SU-DHL-6 (cell line): ENCODE results near the gene ALS2CL.

Experiments
- H2AFZ ChIP-seq: fragments of 200-600 bp; sonication (generic); 2 replicates; pipeline ENCODE4 v1.6.1; 2014; ENCODE audit warnings: low read depth, mild to moderate bottlenecking, moderate library complexity, mixed read lengths, antibody characterized with exemption, low read length; ENCODE audit not compliant: severe bottlenecking
- H3F3A ChIP-seq: fragments of 200-600 bp; shearing (Covaris generic); 2 replicates; pipeline ENCODE4 v1.6.0; 2016; ENCODE audit warnings: antibody characterized with exemption, mild to moderate bottlenecking; ENCODE audit not compliant: insufficient read depth
- H3K27ac ChIP-seq: fragments of 200-600 bp; sonication (generic); 2 replicates; pipeline ENCODE4 v1.5.1; 2016; ENCODE audit warnings: low read depth, mild to moderate bottlenecking, low read length, moderate library complexity, mixed read lengths
- H3K27me3 ChIP-seq: fragments of 200-600 bp; sonication (generic), shearing (Covaris generic); 2 replicates; pipeline ENCODE4 v1.6.0; 2014; ENCODE audit warnings: mild to moderate bottlenecking, low read length
- H3K36me3 ChIP-seq: fragments of 200-600 bp; sonication (generic); 2 replicates; pipeline ENCODE4 v1.6.1; 2014; ENCODE audit warnings: mild to moderate bottlenecking, low read length, mixed read lengths
- H3K4me2 ChIP-seq: fragments of 300-600, 200-600 bp; shearing (Covaris generic), sonication (generic); 2 replicates; pipeline ENCODE4 v1.6.0; 2014; ENCODE audit warnings: low read length, low read depth, mild to moderate bottlenecking; ENCODE audit not compliant: poor library complexity, severe bottlenecking
- H3K4me3 ChIP-seq: fragments of 200-600 bp; sonication (generic); 2 replicates; pipeline ENCODE4 v1.5.1; 2014; ENCODE audit warnings: antibody characterized with exemption, low read length, mild to moderate bottlenecking, mixed read lengths; ENCODE audit not compliant: insufficient read depth, poor library complexity, severe bottlenecking
- H3K79me2 ChIP-seq: fragments of 200-600 bp; sonication (generic); 2 replicates; pipeline ENCODE4 v1.6.1; 2014; ENCODE audit warnings: mild to moderate bottlenecking, low read length, moderate library complexity; ENCODE audit not compliant: insufficient read depth
- H3K9ac ChIP-seq: fragments of 200-600 bp; sonication (generic); 2 replicates; pipeline ENCODE4 v1.7.0; 2014; ENCODE audit warnings: mild to moderate bottlenecking, low read length
- H3K9me2 ChIP-seq: fragments of 200-600 bp; sonication (generic); replicated peaks from 2 replicates; pipeline ENCODE4 v1.6.1; 2014; ENCODE audit warnings: low read length; ENCODE audit not compliant: insufficient read depth
- H3K9me3 ChIP-seq: fragments of 200-600 bp; sonication (generic); 2 replicates; pipeline ENCODE4 v1.6.1; 2014; ENCODE audit warnings: low read length, mixed read lengths; ENCODE audit not compliant: insufficient read depth
- H4K20me1 ChIP-seq: fragments of 200-600 bp; sonication (generic); 2 replicates; pipeline ENCODE4 v1.6.1; 2014; ENCODE audit warnings: low read depth, mild to moderate bottlenecking, antibody characterized with exemption, low read length, moderate library complexity, mixed read lengths
- CTCF ChIP-seq: fragments of 200-600 bp; sonication (generic); IDR thresholded peaks from one replicate; pipeline ENCODE4 v1.5.1; 2017; ENCODE audit warnings: antibody characterized with exemption, mild to moderate bottlenecking, low read length, moderate library complexity; ENCODE audit not compliant: insufficient read depth, poor library complexity, severe bottlenecking
- EZH2phosphoT487 ChIP-seq: fragments of 200-600 bp; sonication (generic), shearing (Covaris generic); conservative IDR thresholded peaks from 2 replicates; pipeline ENCODE4 v1.6.1; 2018; ENCODE audit warnings: mild to moderate bottlenecking, antibody characterized with exemption, low read length, moderate library complexity, mixed read lengths

The ALS2CL gene

GRCh38 chr3:46642971-46643370, 50.5 kb downstream of the ALS2CL start:
- Histone ChIP-seq H3K9ac (no peak overlapping the region), H3K9me3 (no peaks in the 10 kb centered on the region), H3K79me2 (no peaks in the 10 kb centered on the region), H3K4me2 (no peak overlapping the region), H3F3A (no peaks in the 10 kb centered on the region), H3K9me2 (no peaks in the 10 kb centered on the region), H3K4me3 (no peak overlapping the region), H3K36me3 (no peaks in the 10 kb centered on the region), H3K27ac (no peak overlapping the region), H2AFZ (no peak overlapping the region), H3K27me3 (no peaks in the 10 kb centered on the region), H4K20me1 (no peaks in the 10 kb centered on the region)
- TF ChIP-seq EZH2phosphoT487 (no peak), CTCF (no peak)

DNA sequence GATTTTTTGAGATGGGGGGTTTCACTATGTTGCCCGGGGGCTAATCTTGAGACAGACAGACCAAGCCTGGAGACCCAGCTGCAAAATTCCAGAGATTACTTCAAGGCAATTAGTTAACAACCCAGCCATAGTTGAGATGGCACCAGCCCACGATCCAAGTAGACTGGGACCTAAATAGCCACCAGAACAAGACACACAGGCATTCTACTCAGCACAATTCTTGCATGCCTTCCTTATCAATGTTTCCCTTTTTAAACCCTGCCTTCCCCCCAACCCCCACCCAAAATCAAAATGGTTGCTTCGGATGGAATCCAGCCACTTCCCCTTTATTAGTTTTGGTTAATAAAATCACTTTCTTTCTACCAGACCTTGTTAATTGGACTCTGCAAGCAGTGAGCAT, 52.6 kb downstream of the ALS2CL start:
- Histone ChIP-seq H3K9me3 (no peaks in the 10 kb centered on the region), H3K4me2 (no peak overlapping the region), H4K20me1 (no peaks in the 10 kb centered on the region), H3K4me3 (no peak overlapping the region), H3K36me3 (no peaks in the 10 kb centered on the region), H3F3A (no peaks in the 10 kb centered on the region), H3K27me3 (no peaks in the 10 kb centered on the region), H3K79me2 (no peaks in the 10 kb centered on the region), H3K9me2 (no peaks in the 10 kb centered on the region), H2AFZ (no peak overlapping the region), H3K27ac (no peak overlapping the region), H3K9ac (no peak overlapping the region)
- no peak for TF ChIP-seq EZH2phosphoT487
- no peak for TF ChIP-seq CTCF

- H3K36me3 ChIP-seq: no peaks in the 10 kb centered on the region
- H3K9me3 ChIP-seq: no peaks in the 10 kb centered on the region
- H2AFZ ChIP-seq: no peak overlapping the region
- H3K9ac ChIP-seq: no peak overlapping the region
- H3K79me2 ChIP-seq: no peaks in the 10 kb centered on the region
- H4K20me1 ChIP-seq: no peaks in the 10 kb centered on the region
- H3F3A ChIP-seq: no peaks in the 10 kb centered on the region
- no peak overlapping the region for H3K4me3 ChIP-seq
- H3K4me2 ChIP-seq: no peak overlapping the region
- H3K27me3 ChIP-seq: no peaks in the 10 kb centered on the region
- no peaks in the 10 kb centered on the region for H3K9me2 ChIP-seq
- TF ChIP-seq EZH2phosphoT487 (no peak), CTCF (no peak)
- no peak overlapping the region for H3K27ac ChIP-seq
Observed at GRCh38 chr3:46639221-46639620, 54.3 kb downstream of the ALS2CL start.

GRCh38 chr3:46634856-46635255, 58.6 kb downstream of the ALS2CL start:
- H3K36me3 ChIP-seq: no peaks in the 10 kb centered on the region
- no peaks in the 10 kb centered on the region for H3F3A ChIP-seq
- H3K79me2 ChIP-seq: no peaks in the 10 kb centered on the region
- no peak overlapping the region for H2AFZ ChIP-seq
- no peak overlapping the region for H3K4me3 ChIP-seq
- H3K27me3 ChIP-seq: no peaks in the 10 kb centered on the region
- TF ChIP-seq CTCF: no peak
- H4K20me1 ChIP-seq: no peaks in the 10 kb centered on the region
- no peak overlapping the region for H3K9ac ChIP-seq
- no peak overlapping the region for H3K4me2 ChIP-seq
- no peaks in the 10 kb centered on the region for H3K9me3 ChIP-seq
- no peaks in the 10 kb centered on the region for H3K9me2 ChIP-seq
- no peak overlapping the region for H3K27ac ChIP-seq
